Activated B cell treated with CpG ODN at 0.5 μM for 24 hours (primary cell): Measurements from ENCODE around the gene ATP11B. TPM values are rescaled to one million over a fixed set of nuclear protein-coding genes. Genes with fewer than 3 reads are reported as not detected.
"Not testable (repeated sequence)": the region's sequence is repeated elsewhere in the genome, so short reads cannot be mapped to it uniquely, and the experiment has no call there.

Experiments used
- ATAC-seq: fragments of 200-7000 bp; cut with Tn5 transposase; one replicate; pipeline ENCODE4 v1.10.0; 2021; ENCODE audit warnings: low read depth, mild to moderate bottlenecking, moderate library complexity
- CTCF ChIA-PET: fragments of 350-600 bp; sonication (Branson Sonifier 250); formaldehyde crosslinking; loops from one replicate; lab custom pipeline; 2021; ENCODE audit warnings: antibody characterized with exemption; lab: Charles Lee
- POLR2A ChIA-PET: fragments of 350-600 bp; sonication (Branson Sonifier 250); formaldehyde crosslinking; loops from one replicate; lab custom pipeline; 2021; ENCODE audit warnings: antibody characterized with exemption; lab: Charles Lee
- DNase-seq: peaks from one replicate; pipeline ENCODE4 v3.0.0; 2022
- H3K27ac Mint-ChIP-seq: one replicate; pipeline ENCODE4 v1.8.0; 2020; ENCODE audit warnings: mixed read lengths
- H3K27me3 Mint-ChIP-seq: one replicate; pipeline ENCODE4 v1.8.0; 2021; ENCODE audit warnings: mixed read lengths
- H3K36me3 Mint-ChIP-seq: one replicate; pipeline ENCODE4 v1.8.0; 2021; ENCODE audit warnings: low read depth, mixed read lengths
- H3K4me1 Mint-ChIP-seq: one replicate; pipeline ENCODE4 v1.8.0; 2021; ENCODE audit warnings: mixed read lengths
- H3K4me3 Mint-ChIP-seq: one replicate; pipeline ENCODE4 v1.8.0; 2020; ENCODE audit warnings: mild to moderate bottlenecking, mixed read lengths
- H3K9me3 Mint-ChIP-seq: one replicate; pipeline ENCODE4 v1.8.0; 2020; ENCODE audit warnings: mixed read lengths
- intact Hi-C: fragments of 100-400 bp; cut with micrococcal nuclease; formaldehyde crosslinking; loops from one replicate; pipeline ENCODE4 v1.15.1; 2024
- total RNA-seq: library from RNA; stranded (reverse); gene quantifications from 2 replicates; pipeline ENCODE4 v1.2.3, GENCODE V29; 2022
- TF ChIP-seq, protein P1 (sequence below): fragments of 200-600 bp; IDR thresholded peaks from one replicate; pipeline ENCODE4 v1.8.0; 2022; ENCODE audit warnings: antibody characterized with exemption, mild to moderate bottlenecking

ATP11B gene
- total RNA-seq, 1 donor from 2014 or later = 93.3 TPM

DNA sequence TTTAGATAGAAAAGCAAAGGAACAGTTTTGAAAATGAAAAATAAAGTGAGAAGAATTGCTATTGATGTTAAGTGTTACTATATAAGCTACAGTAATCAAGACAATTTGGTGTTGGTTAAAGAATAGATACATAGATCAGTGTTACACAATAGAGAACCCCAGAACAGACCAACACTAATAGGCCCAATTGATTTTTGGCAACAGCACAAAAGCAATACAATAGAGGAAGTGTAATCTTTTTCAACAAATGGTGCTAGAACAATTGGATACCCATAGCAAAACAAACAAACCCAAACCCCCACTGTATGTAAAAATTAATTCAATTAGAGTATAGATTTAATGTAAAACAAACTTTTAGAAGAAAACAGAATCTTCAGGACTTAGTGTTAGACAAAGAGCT, 61.8 kb downstream of the ATP11B start:
- TF ChIP-seq, protein P1, sequence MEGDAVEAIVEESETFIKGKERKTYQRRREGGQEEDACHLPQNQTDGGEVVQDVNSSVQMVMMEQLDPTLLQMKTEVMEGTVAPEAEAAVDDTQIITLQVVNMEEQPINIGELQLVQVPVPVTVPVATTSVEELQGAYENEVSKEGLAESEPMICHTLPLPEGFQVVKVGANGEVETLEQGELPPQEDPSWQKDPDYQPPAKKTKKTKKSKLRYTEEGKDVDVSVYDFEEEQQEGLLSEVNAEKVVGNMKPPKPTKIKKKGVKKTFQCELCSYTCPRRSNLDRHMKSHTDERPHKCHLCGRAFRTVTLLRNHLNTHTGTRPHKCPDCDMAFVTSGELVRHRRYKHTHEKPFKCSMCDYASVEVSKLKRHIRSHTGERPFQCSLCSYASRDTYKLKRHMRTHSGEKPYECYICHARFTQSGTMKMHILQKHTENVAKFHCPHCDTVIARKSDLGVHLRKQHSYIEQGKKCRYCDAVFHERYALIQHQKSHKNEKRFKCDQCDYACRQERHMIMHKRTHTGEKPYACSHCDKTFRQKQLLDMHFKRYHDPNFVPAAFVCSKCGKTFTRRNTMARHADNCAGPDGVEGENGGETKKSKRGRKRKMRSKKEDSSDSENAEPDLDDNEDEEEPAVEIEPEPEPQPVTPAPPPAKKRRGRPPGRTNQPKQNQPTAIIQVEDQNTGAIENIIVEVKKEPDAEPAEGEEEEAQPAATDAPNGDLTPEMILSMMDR = no peak
- Mint-ChIP-seq H3K36me3 (peaks cover 69% of the 10 kb centered on the region), H3K4me3 (no peak overlapping the region), H3K9me3 (no peaks in the 10 kb centered on the region), H3K27ac (no peak overlapping the region), H3K27me3 (no peaks in the 10 kb centered on the region), H3K4me1 (no peaks in the 10 kb centered on the region)
- ATAC-seq (no peak), DNase-seq (no peak)
- CTCF ChIA-PET = no interaction called here
- intact Hi-C loops = no loop called here
- POLR2A ChIA-PET = interaction anchor here (0.6 kb wide), 1 partner anchor 192 kb away, joined by 3 read pairs; no protein-coding TSS in a partner anchor

DNA sequence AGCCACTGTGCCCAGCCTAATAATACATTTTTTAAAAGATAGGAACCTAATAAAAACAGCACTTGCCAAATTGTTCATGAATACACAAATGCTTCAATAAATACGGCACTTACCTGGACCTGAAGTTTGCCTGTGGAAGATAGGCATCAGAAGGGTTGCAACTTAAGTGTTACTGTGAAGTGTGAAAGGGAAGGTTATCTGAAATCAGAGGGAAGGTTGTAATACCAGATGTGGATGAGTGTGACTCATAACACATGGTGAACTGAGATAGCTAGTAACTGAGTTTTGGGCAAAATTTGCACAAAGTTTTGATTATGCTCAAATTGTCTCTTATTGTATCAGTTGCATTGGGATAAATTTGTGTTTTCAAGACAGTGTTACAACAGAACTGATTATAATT, 68.0 kb downstream of the ATP11B start:
- H3K4me1 Mint-ChIP-seq = no peaks in the 10 kb centered on the region
- ChIA-PET POLR2A (no interaction called here), CTCF (no interaction called here)
- TF ChIP-seq, protein P1 = no peak
- H3K27me3 Mint-ChIP-seq = no peaks in the 10 kb centered on the region
- intact Hi-C loops = no loop called here
- ATAC-seq (no peak), DNase-seq (no peak)
- peaks cover 56% of the 10 kb centered on the region for H3K36me3 Mint-ChIP-seq
- H3K27ac Mint-ChIP-seq = no peak overlapping the region
- no peaks in the 10 kb centered on the region for H3K9me3 Mint-ChIP-seq
- H3K4me3 Mint-ChIP-seq = no peak overlapping the region

DNA sequence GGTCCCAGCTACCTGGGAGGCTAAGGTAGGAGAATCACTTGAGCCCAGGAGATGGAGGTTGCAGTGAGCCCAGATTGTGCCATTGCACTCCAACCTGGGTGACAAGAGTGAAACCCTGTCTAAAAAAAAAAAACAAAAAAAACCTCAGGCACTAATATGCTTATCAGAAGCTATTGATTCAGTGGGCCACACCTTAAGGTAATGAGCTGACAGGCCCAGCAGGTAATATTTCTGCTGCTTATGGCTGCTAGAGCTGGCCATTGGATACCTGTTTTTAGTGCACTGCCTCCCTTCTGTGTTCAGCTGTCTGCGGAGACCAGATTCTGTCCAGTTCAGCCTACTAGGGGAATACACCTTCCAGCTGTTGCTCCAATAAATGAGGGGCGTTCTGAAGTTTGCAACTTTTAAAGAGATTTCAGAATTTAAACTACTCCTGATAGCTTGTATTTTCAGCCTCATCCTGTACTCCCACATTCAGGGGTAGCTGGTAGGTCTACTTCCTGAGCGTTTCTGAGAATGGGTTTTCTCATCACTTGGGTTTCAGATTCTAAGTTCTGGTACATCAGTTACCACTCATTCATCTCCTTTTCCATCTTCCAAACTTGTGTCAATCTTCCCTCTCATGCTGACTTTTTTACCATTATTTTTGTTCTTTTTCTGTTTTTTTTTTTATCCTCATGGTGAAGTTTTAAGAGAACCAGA, 69.0 kb downstream of the ATP11B start:
- H3K9me3 Mint-ChIP-seq = no peaks in the 10 kb centered on the region
- ChIA-PET POLR2A (interaction anchor here (0.6 kb wide), 1 partner anchor 46 kb away, joined by 5 read pairs; no protein-coding TSS in a partner anchor), CTCF (no interaction called here)
- intact Hi-C loops = no loop called here
- H3K36me3 Mint-ChIP-seq = peaks cover 55% of the 10 kb centered on the region
- TF ChIP-seq, protein P1 = no peak
- DNase-seq (no peak), ATAC-seq (no peak)
- no peaks in the 10 kb centered on the region for H3K27me3 Mint-ChIP-seq
- no peaks in the 10 kb centered on the region for H3K4me1 Mint-ChIP-seq
- no peak overlapping the region for H3K27ac Mint-ChIP-seq
- no peak overlapping the region for H3K4me3 Mint-ChIP-seq

DNA sequence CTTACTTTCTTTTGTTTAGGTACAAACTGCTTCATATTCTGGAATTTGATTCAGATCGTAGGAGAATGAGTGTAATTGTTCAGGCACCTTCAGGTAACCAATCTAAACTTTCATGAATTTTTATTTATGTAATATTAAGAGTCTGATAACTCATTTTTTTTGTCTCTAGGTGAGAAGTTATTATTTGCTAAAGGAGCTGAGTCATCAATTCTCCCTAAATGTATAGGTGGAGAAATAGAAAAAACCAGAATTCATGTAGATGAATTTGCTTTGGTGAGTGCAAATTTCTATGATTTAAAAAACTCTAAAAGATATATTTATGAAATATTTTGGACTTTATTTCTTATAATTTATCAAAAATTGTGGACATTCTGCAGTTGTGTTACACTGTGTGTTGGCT, 75.8 kb downstream of the ATP11B start:
- intact Hi-C loops = no loop called here
- Mint-ChIP-seq H3K36me3 (peaks cover 57% of the 10 kb centered on the region), H3K4me3 (no peak overlapping the region), H3K27me3 (no peaks in the 10 kb centered on the region), H3K27ac (no peak overlapping the region), H3K9me3 (no peaks in the 10 kb centered on the region), H3K4me1 (no peaks in the 10 kb centered on the region)
- DNase-seq (no peak), ATAC-seq (no peak)
- TF ChIP-seq, protein P1 = no peak
- ChIA-PET CTCF (interaction anchor here (1.8 kb wide), 1 partner anchor 155 kb away, joined by 5 read pairs; no protein-coding TSS in a partner anchor), POLR2A (no interaction called here)

DNA sequence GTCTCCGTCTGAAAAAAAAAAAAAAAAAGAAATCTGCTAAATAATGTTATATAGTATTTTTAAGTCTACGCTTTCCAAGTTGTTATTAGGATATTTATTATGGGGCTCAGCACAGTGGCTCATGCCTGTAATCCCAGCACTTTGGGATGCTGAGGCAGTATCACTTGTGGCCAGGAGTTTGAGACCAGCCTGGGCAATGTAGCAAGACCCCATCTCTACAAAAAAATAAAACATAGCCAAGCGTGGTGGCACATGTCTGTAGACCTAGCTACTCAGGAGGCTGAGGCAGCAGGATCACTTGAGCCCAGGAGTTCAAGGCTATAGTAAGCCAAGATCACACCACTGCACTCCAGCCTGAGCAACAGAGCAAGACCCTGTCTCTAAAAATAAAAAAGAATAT, 77.6 kb downstream of the ATP11B start:
- H3K4me3 Mint-ChIP-seq, H3K27me3 Mint-ChIP-seq, DNase-seq, H3K4me1 Mint-ChIP-seq, intact Hi-C loops, ATAC-seq, CTCF ChIA-PET, H3K9me3 Mint-ChIP-seq, POLR2A ChIA-PET, H3K27ac Mint-ChIP-seq: not testable (repeated sequence)
- peaks cover 65% of the 10 kb centered on the region for H3K36me3 Mint-ChIP-seq
